Globus pallidus (tissue), 1 donor: Measurements from ENCODE around the gene C1QTNF8.

ENCODE experiments used
- DNase-seq: peaks from one replicate; pipeline ENCODE4 v3.0.0-alpha.2; 2015; ENCODE audit warnings: low spot score

Gene C1QTNF8

DNA sequence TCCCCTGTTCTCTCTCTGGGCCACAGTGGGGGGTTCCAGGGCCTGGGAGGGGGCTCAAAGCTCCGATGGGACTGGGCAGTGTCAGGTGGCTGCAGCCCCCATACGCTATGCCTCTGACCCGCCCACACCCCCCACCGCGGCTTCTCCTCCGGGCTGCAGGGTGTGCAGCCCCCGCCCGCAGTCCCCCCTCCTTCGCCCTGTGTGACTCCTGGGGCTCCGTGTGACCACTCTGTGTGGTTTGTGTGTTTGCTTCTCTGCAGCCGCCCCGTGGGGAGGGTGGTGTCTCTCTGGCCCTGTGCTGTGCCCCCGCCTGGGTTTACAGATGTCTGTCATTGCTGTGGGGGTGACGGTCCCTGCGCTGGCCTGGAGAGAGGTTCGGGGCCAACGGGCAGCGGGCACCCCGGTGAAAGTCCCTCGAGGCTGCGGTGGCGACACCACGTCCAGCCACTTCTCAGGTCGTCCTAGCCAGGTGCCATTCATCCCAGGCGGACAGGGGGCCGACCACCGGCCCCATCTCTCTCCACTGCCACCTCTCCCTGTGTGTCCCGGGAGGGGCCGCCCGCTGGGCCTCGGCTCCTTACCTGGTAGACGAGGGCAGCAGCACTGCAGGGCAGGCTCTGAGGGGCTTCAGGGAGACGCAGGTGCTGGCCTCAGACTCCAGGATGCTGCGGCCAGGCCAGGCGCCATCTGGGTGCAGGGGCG is 18.0 kb downstream of the C1QTNF8 start:
- DNase-seq = no peak

DNA sequence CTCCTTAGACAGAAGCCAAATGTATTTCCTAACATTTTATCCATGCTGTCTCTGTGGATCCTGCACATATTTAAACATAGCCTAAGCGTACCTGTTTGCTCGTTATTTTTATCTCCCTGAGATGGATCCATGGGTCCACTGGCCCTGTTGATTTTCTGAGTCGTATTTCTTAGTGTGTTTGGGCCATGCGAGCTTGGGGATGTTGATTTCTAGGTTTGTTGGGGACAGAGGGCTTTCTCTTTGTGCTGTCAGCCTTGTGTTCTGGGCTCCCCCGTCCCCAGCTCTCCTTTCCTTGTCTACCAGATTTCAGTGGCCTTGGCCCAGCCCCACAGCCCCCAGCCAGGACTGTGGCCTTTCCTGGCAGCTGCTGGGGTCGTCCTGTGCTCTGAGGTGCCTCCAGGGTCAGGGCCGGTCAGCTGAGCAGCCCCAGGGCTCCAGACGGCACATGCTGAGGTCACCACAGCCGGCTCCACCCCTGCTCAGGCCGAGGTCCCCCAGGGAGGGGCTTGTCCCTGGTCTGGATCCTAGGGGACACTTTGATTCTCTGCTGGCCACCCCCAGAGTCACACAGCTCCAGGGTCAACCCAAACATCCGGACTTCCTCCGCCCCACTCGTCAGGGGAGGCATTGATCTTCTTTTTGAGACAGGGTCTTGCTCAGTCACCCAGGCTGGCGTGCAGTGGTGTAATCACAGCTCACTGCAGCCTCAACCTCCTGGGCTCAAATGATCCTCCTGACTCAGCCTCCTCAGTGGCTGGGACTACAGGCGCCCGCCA is 19.1 kb downstream of the C1QTNF8 start:
- DNase-seq = no peak

DNA sequence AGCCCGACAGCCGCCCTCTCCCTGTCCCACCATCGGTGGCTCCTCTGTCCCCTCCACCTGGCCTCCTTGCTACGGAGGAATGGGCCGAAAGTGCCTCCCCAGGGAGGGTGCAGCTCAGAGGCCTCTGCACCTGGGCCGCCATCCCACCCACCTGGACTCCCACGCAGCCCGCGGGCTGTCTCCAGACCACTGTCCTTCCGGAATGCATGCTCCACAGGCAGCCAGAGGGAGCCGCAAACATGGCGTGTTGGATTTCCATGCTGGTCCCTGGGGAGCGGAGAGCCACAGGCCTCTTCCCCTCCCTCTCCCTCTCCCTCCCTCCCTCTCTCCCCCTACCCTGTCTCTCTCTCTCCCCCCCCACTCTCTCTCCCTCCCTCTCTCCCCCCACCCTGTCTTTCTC is 20.5 kb downstream of the C1QTNF8 start:
- DNase-seq = no peak

DNA sequence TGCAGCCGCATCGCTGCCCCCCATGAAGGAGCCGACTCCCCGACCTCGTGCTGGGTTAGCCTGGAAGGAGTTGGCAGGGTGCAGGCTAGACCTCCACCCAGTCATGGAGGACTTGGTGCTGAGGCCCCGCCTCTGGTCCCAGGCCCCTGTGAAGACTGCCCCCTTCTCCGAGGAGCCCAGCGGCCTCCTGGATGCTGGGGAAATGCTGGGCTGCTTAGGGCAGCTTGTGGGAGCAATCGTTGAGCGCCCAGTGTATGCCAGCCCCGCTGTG is 21.7 kb downstream of the C1QTNF8 start:
- DNase-seq = no peak

DNA sequence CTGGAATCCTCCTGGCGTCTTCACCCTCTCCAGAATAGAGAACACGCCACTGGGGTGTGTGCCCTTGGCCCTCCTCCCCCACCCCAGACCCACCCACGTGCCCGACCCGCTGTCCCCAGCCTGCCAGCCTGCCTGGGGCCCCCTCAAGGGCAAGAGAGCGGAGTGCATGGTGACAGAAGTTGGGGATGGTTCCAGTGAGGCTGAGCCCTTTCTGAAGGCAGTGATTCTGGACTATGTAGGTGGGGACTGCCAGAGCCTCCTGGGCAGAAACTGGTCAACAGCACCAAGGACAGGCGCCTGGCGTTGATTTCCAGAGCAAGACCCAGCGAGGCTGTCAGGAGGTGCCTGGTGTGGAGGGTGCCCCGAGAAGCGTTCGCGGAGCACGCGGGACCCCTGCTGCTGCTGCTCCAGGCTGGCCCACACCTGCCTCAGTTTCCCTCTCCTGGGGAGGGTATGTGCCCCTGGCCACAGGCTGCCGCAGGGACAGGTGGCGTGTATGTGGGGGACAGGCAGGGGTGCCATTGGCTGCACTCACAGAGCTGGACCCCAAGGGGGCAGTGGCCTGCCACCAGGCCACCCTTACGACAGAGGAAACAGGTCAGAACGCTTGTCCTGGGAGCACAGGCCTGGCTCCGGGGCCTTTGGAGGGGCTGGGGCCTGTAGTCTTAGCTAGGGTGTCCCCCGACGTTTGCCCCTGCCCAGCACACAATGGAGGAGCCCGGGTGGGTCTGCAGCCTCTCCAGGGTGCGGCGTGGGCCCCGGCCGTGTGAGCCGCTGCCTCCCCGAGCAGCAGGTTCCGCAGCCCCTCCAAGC is 22.3 kb downstream of the C1QTNF8 start:
- no peak for DNase-seq

DNA sequence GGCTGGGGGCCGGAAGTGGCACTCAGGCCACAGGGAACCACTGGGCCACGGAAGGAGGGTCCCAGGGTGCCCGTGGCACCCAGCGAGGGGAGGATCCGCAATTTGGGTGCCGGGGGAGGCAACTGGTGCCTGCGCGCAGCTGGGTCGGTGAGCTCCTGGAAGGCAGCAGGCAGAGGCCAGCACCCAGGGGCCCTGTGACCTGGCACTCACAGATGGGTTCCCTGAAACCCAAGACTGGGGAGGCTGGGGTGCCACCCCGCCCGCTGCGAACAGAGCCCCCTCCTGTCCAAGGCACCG is 22.8 kb downstream of the C1QTNF8 start:
- DNase-seq = no peak

DNA sequence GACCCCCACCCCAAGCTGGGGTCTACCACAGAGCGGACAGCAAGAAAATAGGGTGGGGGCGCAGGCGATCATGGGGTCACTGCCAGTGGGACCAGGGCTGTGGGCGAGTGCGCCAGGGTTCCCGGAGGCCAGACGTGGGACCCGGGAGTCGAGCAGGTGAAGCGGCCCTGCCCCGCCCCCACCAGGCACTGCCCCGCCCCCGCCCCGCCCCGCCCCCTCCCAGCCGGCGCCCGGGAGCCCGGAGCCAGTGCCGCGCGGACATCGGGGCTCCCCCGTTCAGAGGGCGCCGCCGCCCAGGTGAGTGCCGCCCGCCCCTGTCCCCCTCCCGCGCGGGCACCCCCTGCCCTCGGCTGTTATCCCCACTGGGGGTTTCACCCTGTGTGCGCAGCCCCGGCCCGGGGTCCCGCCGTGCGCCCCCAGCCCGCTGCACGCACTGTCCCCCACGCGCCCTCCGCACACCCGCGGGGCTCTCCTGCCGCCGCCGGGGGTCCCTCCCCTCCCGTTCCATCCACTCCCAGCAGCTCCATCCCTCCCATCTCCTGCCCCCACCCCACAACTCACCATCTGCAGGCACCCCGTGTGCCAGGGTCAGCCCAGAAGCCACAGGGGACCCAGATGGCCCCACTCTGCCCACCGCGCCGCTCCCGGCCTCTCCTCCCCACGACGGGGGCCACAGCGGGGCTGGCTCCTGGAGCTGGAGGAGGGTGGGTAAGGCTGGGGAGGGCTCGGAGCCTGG is 23.4 kb downstream of the C1QTNF8 start, which contains the start of gene SSTR5:
Gene SSTR5 (plus strand): TSS at position 222 of the 736 bp plus-strand sequence. CDS start 6,122 bp downstream, outside the sequence.
- DNase-seq = no peak

DNA sequence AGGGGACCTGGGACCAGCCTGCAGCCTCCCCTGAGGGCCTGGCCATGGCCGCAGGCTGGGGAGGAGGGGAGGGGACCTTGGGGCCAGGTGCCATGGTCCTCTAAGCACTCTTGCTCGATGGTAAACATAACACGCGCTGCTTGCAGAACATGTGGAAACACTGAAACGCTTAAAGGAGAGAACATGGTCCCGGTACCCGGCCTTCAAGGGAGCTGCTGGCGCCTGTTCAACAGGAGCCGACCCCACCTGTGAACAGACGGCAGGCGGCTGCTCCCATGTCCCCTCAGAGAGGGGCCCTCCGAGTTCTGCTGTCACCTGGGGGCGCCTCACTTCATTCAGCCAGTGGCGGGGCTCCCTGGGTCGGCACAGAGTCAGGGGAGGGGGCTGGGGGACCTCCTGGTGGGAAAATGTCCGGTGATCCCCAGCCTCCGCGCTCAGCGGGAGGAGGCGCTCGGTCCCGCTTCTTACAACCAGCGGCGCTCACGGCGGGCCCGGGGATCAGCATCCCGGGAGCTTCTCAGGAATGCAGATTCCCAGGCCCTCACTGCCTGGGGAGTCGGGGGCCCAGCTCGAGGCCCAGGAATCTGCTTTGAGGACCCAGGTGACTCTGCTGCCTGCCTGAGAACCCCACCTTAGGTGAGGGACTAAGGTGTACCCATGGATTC is 24.4 kb downstream of the C1QTNF8 start:
- no peak for DNase-seq

DNA sequence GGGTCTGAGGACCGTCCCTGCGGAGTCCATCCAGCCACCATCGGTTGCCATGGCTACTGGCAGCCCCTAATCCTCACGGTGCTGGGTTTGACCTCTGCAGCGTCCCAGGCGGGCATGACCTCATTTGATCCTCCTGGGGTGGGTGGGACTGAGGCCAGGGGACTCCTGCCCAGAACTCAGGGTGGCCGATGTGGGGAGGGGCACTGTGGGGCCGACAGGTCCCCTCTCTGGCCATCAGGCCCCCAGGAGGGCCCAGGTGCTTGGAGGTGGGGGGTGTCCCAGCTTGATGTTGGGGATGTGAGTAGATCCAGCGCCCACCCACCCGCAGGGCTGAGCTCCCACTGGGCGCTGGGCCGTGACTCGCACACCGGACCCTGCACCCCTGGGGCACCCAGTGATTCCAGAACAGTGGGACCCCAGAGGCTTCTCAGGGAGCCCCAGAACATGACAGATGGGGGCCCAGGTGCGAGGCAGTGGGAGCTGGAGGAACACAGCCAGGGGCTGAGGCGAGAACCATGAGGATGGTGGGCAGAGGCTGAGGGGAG is 25.1 kb downstream of the C1QTNF8 start:
- DNase-seq = no peak

DNA sequence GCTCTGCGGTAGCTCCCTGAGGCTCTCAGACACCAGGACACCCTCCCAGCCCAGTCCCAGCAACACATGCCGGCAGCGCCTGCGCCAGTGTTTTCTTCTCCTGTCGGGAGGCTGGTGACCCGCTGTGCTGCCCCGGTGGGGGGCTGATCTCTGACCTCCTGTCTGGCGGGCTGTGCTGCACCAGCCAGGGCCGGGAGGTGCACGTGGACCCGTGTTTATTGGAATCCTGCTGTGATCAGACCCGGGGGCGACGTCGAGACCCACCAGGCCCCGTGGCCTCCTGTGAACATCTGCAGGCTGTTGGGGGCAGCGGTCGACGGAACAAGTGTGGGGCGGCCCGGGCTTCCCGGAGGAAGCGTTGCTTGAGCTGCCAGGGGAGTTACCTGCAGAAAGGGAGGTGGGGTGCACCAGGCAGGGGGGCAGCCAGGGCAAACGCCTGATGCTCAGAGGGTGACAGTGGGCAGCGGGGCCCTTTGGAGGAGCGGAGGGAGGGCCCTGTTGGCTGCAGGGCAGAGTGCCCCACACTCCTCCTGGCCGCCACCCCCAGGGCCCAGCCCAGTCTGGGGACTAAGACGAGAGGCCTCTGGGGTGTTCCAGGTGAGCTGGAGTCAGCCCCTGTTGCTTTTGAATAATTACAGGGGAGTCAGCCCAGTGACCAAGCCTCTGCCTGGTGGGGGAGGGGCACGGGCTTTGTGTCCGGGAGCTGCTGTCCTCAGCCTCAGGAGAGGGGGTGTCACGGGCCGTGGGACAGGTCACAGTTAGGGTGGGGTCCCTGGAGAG is 25.8 kb downstream of the C1QTNF8 start:
- DNase-seq = no peak

DNA sequence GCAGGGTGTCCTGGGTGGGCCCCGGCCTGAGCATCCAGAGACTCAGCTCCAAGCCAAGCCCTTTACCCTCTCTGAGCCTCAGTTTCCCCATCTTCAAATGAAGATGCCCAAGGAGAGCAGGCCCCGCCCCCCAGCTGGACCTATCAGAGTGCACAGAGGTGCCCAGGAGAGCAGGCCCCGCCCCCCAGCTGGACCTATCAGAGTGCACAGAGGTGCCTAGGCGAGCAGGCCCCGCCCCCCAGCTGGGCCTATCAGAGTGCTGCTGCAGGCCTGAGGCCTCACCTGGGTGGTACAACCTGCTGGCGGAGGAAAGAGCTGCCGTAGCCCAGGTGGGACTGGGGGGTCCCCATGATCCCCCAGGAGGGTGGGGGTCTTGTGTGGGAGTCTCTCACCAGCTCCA is 26.9 kb downstream of the C1QTNF8 start:
- DNase-seq = no peak

DNA sequence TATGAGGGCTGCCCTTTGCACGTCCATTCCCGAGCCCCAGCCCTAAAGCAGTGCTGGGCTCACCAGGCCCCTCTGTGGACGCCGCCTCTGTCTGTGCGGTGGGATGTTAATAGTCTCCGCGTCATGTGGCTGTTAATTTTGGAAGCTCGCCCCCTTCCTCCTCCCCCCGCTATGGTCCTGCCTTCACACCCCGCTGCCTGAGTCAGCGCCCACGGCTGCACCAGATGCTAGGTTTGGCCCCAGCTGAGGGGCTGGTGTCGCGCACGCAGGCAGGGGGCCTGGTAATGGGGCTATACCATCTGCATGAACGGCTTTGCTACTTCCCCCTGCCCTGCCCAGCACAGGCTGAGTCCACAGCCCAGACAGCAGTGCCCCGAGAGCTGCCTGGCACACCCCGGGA is 27.6 kb downstream of the C1QTNF8 start:
- DNase-seq = no peak

DNA sequence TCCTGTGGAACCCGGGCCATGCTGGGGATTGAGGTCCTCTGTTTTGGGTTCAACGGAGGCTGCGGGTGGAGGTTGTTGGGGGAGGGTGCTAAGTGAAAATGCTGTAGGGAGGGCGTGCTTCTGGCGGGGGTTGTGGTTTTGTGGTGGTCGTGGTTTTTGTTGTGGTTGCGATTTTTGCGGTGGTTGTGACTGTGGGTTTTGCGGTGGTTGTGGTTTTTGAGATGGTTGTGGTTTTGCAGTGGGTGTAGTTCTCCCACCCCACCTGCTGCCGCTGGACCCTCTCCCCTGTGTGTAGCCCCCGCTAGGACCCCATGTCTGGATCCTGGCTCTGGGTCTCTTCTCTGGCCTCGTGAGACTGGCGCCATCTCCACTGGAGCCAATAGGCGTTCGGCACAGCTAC is 28.4 kb downstream of the C1QTNF8 start:
- no peak for DNase-seq

DNA sequence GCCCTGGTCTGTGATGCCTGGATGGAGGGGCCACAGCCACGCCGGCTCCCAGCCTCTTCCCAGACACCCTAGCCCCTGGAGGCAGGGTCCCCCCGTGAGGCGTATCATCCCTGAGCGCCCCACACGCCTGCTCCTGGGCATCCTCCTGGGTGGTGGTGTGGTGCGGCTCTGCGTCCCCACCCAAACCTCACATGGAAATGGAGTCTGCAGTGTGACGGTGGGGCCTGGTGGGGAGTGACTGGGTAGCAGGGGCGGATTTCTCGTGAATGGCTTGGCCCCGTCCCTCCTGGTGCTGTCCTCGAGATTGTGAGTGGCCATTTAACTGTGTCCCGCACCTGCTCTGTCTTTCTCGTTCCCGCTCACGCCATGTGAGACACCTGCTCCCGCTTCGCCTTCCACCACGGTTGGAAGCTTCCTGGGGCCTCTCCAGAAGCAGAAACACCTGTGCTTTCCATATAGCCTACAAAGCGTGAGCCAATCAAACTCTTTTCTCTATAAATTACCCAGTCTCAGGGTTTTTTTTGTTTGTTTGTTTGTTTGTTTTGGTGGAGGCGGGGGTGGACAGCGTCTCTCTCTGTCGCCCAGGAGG is 29.4 kb downstream of the C1QTNF8 start:
- DNase-seq = no peak

DNA sequence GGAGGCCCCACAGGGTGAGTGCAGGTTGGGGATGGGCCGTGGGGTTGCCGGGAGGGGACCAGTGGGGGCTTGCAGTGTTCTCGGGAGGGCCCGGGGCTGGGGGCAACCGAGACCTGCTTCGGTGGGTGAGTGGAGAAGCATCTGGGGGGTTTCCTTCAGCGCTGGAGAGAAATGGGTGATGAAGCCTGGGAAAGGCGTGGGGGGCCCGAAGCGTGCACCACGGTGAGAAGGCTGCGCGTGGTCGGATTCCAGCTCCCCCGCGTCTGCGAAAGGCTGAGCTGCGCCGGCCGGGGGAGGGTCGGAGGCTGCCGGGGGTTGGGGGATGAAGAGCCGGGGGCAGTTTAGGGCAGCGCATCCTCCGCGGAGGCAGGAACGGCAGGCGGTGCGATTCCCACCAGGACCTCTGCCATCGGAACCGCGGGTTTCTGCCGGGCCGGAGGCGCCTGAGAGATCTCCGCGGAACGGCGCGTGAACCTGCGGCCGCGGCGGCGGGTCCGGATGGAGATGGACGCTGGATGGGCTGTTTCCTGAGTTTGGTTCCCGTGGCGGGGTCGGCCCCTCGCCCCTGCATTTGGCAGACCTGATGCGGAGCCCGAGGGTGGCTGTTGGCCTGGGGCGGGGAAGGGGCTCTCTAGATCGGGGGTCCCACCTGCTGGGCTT is 30.4 kb downstream of the C1QTNF8 start:
- no peak for DNase-seq

DNA sequence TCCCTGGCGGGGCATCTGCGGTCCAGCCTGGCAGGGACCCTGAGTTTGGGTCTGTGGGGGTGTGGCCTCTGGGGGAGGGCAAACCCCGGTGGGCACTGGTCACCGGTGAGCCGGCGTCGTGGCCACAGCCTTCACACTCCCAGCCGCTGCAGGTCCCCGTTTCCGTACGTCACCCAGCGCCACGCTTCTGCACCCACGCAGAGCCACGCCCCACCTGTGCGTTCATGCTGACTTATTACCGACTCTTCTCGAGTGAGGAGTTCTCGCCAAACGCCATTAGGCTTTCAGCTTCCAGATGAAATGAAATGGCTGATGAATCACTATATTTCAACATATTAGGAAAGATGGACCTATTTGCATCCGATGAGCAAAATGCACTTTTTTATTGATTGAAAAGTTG is 32.3 kb downstream of the C1QTNF8 start:
- DNase-seq = no peak

DNA sequence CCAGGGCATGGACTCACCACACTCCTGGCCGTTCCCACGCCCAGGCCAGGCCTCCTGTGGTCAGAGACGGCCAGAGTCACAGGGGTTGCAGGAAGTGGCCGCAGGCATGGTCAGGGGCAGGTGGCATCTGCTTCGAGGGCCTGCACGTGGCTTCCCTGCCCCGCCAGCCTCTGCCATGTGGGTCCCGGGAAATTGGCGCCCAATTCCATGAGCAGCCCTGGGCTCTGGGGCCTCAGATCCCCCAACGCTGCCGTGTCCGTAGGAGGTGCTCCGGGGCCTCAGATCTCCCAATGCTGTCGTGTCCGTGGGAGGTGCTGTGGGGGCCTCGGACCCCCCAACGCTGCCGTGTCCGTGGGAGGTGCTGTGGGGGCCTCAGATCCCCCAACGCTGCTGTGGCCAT is 33.1 kb downstream of the C1QTNF8 start:
- DNase-seq = no peak

DNA sequence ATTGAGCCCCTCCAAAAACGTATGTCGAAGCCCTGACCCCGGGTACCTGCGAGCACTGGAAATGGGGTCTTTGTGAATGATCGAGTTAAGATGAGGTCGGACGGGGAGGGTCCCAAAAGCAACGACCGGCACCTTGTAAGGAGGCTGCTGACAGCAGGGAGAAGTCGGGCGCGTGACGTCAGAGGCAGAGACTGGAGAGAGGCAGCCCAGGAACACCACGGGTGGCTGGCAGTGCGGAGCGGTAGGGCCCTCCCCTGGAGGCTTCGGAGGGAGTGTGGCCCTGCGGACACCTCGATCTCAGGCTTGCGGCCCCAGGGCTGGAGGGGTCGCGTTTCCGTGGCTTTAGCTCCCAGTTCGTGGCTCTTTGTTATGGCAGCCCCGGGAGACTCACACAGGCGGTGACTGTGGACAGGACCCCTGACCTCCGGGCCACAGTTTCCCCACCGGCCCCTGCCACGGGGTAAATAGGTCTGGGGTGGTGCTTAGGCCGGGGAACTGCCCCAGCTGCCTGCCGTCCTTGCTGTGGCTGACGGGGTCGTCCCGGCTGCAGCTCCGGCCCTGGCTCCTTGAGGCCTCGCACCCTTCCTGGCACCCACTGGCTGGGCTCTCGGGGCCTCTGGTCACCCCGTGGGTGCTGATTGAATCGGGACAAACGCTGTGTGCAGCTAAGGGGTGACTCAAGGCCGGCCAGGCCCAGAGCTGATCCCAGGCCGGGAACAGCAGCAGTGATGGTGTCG is 34.1 kb downstream of the C1QTNF8 start:
- no peak for DNase-seq
